BLaER1 treated with 17β-estradiol and CSF1 and Interleukin-3, amounts not matched to agents 10 nM and 100 nM (cell line): ENCODE data around the gene HIC2.
"Not testable (repeated sequence)": the region's sequence is repeated elsewhere in the genome, so short reads cannot be mapped to it uniquely, and the experiment has no call there.

Source experiments
- H3K27ac ChIP-seq, 11 experiments: shearing (Covaris generic); formaldehyde crosslinking; 2 replicates each; pipeline ENCODE4 v1.8.1; 2022
- H3K27me3 ChIP-seq, 11 experiments: shearing (Covaris generic); formaldehyde crosslinking; 2 replicates each; pipeline ENCODE4 v1.8.1; 2022
- H3K36me3 ChIP-seq, 11 experiments: shearing (Covaris generic); formaldehyde crosslinking; 2 replicates each; pipeline ENCODE4 v1.8.1; 2022
- H3K4me1 ChIP-seq, 10 experiments: shearing (Covaris generic); formaldehyde crosslinking; 2 replicates each; pipeline ENCODE4 v1.8.1; 2022
- H3K4me2 ChIP-seq, 11 experiments: shearing (Covaris generic); formaldehyde crosslinking; 2 replicates each; pipeline ENCODE4 v1.8.1; 2022
- H3K4me3 ChIP-seq, 10 experiments: shearing (Covaris generic); formaldehyde crosslinking; 2 replicates each; pipeline ENCODE4 v1.8.1; 2022
- H3K9ac ChIP-seq, 11 experiments: shearing (Covaris generic); formaldehyde crosslinking; 2 replicates each; pipeline ENCODE4 v1.8.1; 2022
- H3K9me3 ChIP-seq, 11 experiments: shearing (Covaris generic); formaldehyde crosslinking; replicated peaks in 1 of 11; 2 replicates each; pipeline ENCODE4 v1.8.1; 2022
- H4K20me1 ChIP-seq, 11 experiments: shearing (Covaris generic); formaldehyde crosslinking; 2 replicates each; pipeline ENCODE4 v1.8.1; 2022

The HIC2 gene

DNA sequence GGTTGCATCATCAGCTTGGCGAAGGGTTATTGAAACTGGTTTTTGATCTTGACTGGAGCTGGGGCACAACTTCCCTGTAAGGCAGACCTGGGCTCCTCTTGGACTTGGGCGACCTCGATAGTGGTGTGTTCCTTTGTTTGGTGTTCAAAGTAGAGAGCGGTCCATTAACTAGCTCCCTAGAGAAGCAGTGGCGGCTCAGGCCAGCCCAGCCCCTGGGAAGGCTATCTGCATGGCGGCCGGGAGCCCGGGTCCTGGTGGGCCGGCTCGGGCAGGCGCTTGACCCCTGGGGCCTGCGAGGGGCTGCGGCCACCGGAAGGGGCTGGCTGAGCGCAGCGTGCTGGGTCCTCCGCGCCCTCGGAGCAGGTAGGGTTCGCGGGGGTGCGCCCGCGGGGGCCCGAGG lies 796 bp upstream of the HIC2 start:
- H4K20me1 ChIP-seq, H3K4me1 ChIP-seq, H3K27me3 ChIP-seq, H3K9me3 ChIP-seq, H3K36me3 ChIP-seq: not testable (repeated sequence)
- peak overlapping the region; percentile 50 to 69 (median 55); a peak in 10 of 22 replicates for H3K4me2 ChIP-seq
- H3K4me3 ChIP-seq: peak overlapping the region in 3 of 10 experiments; percentile 41 to 50 (median 44); a peak in 2 of 20 replicates
- H3K9ac ChIP-seq: 0 out of 22 replicates have a peak overlapping the region, but pooled peaks of 2 of the 11 experiments have one; percentile 36 to 55
- peak overlapping the region in 3 of 11 experiments; percentile 49 to 54 (median 53); a peak in 4 of 22 replicates for H3K27ac ChIP-seq

DNA sequence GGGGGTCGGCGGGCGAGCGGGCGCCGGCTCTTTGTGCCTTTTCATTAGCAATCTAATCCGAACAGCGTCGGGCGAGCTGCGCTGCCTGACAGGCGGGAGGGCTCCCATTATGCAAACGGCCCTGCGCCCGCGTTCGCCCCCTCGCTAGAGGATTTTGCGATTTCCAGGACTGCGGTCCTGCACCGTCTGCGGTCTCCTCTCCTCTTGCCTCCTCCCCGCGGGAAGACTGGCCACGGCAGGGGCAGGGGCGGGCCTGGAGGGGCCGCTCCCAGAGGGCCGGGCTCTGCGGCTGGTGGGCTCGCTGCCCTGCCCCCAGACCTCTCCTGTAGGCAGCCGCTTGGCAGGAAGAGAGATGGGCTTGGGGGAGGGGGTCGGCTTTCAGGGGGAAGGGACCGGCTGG lies 682 bp downstream of the HIC2 start:
- not testable (repeated sequence) for H3K36me3 ChIP-seq, H3K27me3 ChIP-seq, H4K20me1 ChIP-seq, H3K4me1 ChIP-seq, H3K9me3 ChIP-seq
- Histone ChIP-seq H3K4me3 (peak overlapping the region; percentile 46 to 70 (median 61)), H3K9ac (peak overlapping the region in 10 of 11 experiments; percentile 64 to 80 (median 72); a peak in 19 of 22 replicates), H3K27ac (peak overlapping the region in 7 of 11 experiments; percentile 32 to 68 (median 56); a peak in 10 of 22 replicates), H3K4me2 (peak overlapping the region in 3 of 11 experiments; percentile 37 to 56 (median 42); a peak in 5 of 22 replicates)

DNA sequence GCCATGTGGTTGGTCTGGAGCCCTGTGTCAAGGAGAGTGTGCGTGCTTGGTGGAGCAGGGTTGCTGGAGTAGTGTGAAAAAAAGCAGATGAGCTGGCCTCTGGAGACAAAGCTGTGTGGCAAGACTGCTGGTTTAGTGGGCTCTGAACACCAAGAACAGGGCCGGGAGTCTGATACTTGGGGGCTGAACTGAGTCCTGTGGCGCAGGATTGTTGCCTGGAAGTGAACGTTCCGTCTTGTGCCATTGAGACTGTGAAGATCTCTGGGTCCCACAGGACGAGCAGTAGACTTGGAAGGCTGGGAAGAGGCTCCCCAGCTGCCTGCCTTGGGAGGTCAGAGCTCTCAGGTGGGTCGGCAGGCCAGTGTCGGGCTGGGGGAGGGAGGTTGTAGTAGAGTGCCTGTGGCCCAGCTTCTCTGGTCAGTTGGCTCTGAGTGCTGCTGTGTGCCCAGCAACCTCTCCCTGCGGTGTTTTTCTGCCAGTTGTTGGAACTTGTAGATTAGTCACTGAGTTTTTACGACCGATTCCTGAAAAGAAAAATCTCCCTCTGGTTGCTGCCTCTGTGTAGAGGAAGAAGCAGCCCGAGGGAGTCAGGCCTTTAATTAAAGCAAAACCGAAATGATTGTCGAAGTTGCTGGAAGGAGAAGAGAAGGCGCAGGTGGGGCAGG lies 1.9 kb downstream of the HIC2 start:
- H4K20me1 ChIP-seq, H3K4me1 ChIP-seq, H3K9me3 ChIP-seq, H3K36me3 ChIP-seq, H3K27ac ChIP-seq, H3K27me3 ChIP-seq: not testable (repeated sequence)
- Histone ChIP-seq H3K9ac (peak overlapping the region in 4 of 11 experiments; percentile 42 to 62 (median 54); a peak in 3 of 22 replicates), H3K4me2 (peak overlapping the region; percentile 51 to 77 (median 61); a peak in 15 of 22 replicates), H3K4me3 (peak overlapping the region in 2 of 10 experiments; percentile 43 to 50; a peak in 3 of 20 replicates)

DNA sequence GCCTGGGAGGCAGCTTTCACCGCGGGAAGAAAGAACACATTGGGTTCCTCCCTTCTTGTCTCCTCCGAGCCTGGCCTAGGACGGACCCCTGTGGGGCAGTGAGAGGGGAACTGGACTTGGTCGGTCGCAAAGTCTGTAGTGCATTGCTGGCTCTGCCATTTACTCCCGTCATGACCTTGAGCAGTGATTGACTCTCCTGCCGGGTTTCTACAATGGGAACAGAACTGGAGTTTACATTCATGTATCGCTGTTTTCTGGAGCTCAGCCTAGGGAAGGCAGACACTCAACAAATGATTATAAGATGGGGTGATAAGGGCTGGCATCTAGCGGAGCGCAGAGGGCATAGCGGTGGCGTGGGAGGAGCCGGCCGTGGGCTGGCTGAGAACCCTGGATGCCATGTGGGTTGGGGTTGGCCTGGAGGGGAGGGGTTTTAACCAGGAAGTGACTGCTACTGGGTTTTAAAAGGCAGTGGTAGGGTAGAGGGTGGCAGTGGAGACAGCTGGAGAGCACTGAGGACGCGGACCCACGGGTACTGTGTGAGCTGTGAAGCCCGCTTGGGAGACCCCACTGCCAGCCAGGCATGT lies 3.1 kb downstream of the HIC2 start:
- not testable (repeated sequence) for H3K27ac ChIP-seq, H3K4me3 ChIP-seq, H4K20me1 ChIP-seq, H3K36me3 ChIP-seq, H3K9ac ChIP-seq, H3K4me1 ChIP-seq, H3K27me3 ChIP-seq, H3K9me3 ChIP-seq
- H3K4me2 ChIP-seq: peak overlapping the region in 6 of 11 experiments; percentile 42 to 57 (median 48); a peak in 4 of 22 replicates

DNA sequence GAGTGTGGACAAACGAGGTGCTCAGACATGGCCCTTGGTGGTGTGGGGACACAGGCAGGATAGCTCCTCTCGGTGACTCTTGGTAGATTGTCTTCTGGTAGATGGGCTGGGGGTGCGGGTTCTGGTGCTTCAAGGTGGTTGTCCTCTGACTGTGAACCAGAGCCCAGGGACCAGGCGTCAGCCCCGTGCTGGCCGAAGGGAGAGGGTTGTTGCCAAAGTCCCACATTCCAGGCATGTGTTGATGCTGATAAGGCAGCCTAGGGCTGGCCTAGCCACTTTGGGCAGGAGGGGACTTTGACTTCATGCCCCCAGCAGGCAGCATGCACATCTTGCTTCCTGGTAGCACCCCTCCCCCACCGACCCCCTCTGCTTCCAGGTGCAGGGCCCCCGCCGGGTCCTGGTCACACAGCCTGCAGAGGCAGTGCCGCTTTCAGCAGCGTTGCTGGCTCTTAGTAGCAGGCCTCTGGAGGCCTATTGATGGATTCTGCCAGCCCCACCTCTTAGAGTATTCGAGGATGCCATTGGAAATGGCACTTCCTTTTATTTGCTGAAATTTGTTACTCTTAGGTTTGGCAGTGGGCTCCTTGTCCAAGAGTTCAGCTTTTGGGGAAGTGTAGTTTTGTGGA lies 7.0 kb downstream of the HIC2 start:
- not testable (repeated sequence) for H3K27ac ChIP-seq, H3K4me1 ChIP-seq, H3K9me3 ChIP-seq, H4K20me1 ChIP-seq, H3K27me3 ChIP-seq, H3K9ac ChIP-seq, H3K4me2 ChIP-seq, H3K4me3 ChIP-seq, H3K36me3 ChIP-seq

DNA sequence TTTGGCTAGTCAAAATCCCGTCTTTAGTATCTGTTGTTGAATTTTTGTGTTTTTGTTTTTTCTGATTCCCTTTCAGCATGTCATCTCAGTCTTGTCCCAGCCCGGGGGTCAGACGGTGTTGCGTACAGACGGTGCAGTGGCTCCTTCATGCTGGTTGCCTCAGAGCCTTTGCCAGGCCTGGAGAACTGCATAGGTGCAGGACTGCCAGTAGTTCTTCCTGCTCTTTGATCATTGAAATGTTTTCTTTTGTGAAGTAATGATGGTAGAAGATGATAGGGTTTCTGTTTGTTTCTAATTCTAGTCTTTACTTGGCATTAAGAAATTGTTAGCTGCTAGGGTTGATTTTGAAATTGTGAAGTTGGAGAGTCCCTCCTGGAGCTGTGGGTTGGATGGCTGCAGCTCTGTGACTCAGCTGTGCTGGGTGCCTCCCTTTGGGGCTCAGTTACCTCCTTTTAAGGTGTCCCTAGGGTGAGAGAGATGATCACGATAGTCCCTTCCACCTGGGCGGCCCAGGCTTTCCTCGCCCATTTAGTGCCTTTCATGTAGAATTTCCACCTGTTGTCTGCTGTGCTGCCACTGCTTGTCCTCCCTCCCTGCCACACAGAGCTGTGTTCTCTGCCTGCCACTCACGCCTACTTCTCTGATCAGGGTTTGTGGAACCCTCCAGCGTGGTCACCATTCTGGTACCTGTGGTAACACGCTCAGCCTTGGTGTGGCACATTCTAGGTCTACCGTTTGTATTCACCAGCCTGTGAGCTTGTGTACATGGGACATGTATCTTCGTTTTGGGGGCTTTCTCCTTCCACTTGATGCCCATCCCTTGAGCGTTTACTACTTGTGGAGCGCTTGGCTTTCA lies 17.4 kb downstream of the HIC2 start:
- H3K27me3 ChIP-seq, H3K27ac ChIP-seq, H3K4me2 ChIP-seq, H4K20me1 ChIP-seq, H3K4me3 ChIP-seq, H3K9ac ChIP-seq, H3K9me3 ChIP-seq, H3K4me1 ChIP-seq, H3K36me3 ChIP-seq: not testable (repeated sequence)

DNA sequence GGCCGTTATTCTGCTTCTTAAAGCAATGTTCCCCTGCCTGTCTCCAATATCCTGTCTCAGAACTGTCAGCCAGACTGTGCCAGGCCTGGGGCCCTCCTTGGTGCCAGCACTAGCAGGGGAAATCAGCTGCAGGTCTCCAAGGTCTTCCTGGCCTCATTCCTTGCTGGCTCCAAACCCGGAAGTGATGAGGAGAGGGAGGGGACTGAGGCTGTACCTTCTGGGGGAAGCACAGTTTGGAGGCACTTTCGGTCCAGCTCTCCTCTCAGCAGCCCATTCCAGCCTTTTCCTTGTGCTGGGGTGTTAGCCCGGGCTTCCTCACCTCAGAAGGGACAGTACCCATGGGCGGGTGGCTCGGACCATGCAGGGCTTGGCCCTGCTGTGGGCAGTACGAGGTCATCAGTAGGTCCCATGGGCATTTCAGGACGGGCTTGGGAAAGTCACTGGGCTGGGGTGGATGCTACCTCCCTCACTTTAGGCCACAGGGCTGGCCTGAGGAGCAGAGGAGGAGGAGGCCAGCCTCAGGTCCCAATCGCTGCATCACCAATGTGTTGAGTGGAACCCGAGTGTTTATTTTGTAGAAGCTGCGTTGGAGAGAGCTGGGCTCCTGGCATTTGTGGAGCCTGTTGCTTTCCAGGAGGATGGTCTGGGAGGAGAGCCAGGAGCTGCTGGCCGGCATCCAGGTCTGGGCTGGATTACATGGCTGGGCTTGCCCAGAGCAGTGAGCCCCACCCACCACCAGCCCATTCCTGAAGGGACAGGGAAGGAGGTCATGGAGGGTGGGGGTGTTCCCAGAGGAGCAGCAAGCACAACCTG lies 19.0 kb downstream of the HIC2 start:
- not testable (repeated sequence) for H3K36me3 ChIP-seq, H4K20me1 ChIP-seq, H3K4me3 ChIP-seq, H3K27me3 ChIP-seq, H3K9me3 ChIP-seq, H3K27ac ChIP-seq, H3K4me2 ChIP-seq, H3K4me1 ChIP-seq, H3K9ac ChIP-seq

DNA sequence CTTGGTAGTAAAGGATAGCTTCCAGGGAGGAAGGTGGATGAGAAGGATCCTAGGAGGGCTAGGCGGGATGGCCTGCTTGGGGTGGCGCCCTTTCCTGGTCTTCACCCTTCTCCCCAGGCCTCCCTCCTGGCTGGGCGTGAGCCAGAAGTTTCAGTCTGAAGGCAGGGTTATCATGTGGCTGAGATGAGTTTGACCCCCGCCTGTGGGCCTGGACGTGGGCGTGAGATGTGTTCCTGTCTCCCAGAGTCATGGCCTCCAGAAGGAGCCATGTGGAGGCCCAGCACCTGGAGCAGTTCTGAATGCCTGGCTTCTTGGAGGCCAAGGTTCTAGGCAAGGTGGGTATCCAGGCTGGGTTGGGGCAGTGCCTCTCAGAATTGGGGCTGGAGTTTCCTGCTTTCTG lies 20.8 kb downstream of the HIC2 start:
- H3K9me3 ChIP-seq, H4K20me1 ChIP-seq, H3K36me3 ChIP-seq, H3K27me3 ChIP-seq, H3K4me3 ChIP-seq, H3K9ac ChIP-seq, H3K27ac ChIP-seq: not testable (repeated sequence)
- Histone ChIP-seq H3K4me2 (peak overlapping the region in 4 of 11 experiments; percentile 22 to 41 (median 32); a peak in 3 of 22 replicates), H3K4me1 (peaks cover 4 to 12% (median 5%) of the 10 kb centered on the region in 10 experiments)

DNA sequence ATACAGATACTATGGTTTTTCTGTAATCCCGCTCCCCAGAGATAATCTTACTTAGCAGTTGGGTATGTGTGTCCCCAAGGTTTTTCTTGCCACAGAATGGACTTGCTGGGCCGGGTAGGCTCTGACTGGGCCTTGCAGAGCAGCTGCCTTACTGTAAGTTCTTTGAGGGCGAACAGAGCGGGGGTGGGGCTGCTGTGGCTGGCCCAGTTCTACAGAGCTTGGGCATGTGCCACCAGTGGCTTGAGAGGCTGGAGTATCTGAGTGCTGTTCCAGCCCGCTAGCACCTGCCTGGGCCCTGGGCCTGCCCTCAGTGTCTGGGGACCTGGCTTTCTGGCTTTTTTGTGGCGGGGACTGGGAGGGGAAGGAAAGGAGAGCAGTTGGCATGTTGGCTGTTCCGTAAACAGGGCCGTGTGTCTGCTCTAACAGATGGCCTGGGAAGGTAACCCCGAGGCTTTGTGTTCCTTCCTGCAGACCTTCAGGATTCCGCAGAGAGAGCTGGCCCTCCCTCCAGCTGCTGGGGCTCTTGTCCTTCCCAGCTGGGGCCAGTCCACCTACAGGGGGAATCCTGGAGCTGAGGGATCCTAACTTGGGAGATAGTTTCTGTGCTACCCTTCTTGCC lies 23.0 kb downstream of the HIC2 start:
- not testable (repeated sequence) for H3K27ac ChIP-seq, H3K9ac ChIP-seq, H3K4me3 ChIP-seq, H3K4me2 ChIP-seq, H3K9me3 ChIP-seq, H3K27me3 ChIP-seq
- peaks cover 17 to 33% (median 26%) of the 10 kb centered on the region in 10 experiments for H3K4me1 ChIP-seq
- peaks cover 17 to 29% (median 25%) of the 10 kb centered on the region in 11 experiments; a peak in 21 of 22 replicates for H4K20me1 ChIP-seq
- H3K36me3 ChIP-seq: peaks cover 7 to 23% (median 21%) of the 10 kb centered on the region in 11 experiments; a peak in 21 of 22 replicates

DNA sequence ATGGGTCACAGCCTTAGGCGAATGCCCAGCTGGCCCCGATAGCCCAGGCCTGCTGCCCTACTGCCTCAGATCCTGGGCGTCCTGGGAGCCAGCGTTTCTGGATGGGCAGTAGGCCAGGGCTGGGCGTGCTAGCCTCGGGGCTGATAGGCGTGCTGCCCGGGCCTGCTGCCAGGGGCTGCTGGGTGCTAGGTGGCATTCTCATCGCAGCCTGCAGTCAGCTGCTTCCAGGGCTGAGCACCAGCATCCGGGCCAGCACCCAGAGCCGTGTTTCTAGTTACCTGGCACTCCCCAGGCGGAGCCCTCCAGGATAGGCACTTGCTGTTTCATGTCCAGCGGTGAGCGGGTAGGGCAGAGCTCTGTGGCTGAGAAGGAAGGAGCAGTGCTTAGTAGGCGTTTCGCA lies 23.5 kb downstream of the HIC2 start:
- peaks cover 17 to 38% (median 31%) of the 10 kb centered on the region in 10 experiments for H3K4me1 ChIP-seq
- H3K9me3 ChIP-seq, H3K27ac ChIP-seq, H3K4me2 ChIP-seq, H3K4me3 ChIP-seq, H3K9ac ChIP-seq, H3K27me3 ChIP-seq: not testable (repeated sequence)
- peaks cover 22 to 34% (median 30%) of the 10 kb centered on the region in 11 experiments for H4K20me1 ChIP-seq
- peaks cover 12 to 29% (median 26%) of the 10 kb centered on the region in 11 experiments; a peak in 21 of 22 replicates for H3K36me3 ChIP-seq

DNA sequence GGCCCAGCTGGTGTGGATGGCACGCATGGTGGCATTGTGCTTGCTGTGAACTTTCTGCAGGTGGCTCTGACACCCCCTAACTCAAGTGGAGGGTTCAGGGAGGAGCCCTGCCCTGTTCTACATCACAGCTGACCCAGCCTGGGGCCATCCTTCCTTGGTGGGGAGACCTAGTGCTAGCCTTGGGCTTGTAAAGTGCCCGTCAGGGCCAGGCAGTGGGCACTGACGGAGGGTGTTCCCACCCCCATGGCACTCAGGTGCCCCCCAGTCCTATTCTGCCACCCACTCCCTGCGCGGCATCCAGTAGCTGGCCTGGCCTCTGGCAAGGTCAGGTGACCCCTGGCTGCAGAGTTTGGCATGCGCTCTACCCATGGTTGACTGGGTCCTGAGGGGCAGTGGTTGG lies 24.0 kb downstream of the HIC2 start:
- peak overlapping the region in 5 of 11 experiments; percentile 35 to 53 (median 47); a peak in 5 of 22 replicates for H3K4me2 ChIP-seq
- peaks cover 17 to 43% (median 36%) of the 10 kb centered on the region in 10 experiments for H3K4me1 ChIP-seq
- 0 out of 22 replicates have a peak overlapping the region, but pooled peaks of 1 of the 11 experiments have one; percentile 57 for H3K27ac ChIP-seq
- not testable (repeated sequence) for H3K4me3 ChIP-seq, H3K9me3 ChIP-seq, H3K9ac ChIP-seq, H3K27me3 ChIP-seq
- peaks cover 17 to 34% (median 31%) of the 10 kb centered on the region in 11 experiments; a peak in 21 of 22 replicates for H3K36me3 ChIP-seq
- H4K20me1 ChIP-seq: peaks cover 27 to 39% (median 35%) of the 10 kb centered on the region in 11 experiments

DNA sequence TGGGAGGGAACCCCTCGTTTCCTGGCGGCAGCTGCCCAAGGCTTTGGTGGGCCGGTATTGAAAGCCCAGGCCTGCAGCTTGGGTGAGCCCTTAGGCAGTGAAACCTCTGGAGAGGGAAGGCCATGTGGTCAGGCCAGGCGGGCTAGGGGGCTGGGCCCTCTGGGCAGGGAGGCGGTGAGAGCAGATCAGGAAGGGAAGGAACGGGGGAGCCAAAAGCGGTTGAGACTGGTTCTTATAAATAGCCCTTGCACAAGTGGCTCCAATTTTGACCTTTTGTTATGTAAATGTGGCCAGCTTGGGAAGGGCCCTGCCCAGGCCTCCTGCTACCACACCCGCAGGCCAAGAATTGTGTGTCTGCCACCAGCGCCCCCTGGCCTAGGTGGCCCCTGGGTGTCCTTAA lies 25.0 kb downstream of the HIC2 start:
- H3K9me3 ChIP-seq, H3K9ac ChIP-seq, H3K4me2 ChIP-seq, H3K27ac ChIP-seq, H3K4me3 ChIP-seq, H3K27me3 ChIP-seq: not testable (repeated sequence)
- Histone ChIP-seq H3K36me3 (peaks cover 27 to 43% (median 41%) of the 10 kb centered on the region in 11 experiments; a peak in 21 of 22 replicates), H4K20me1 (peaks cover 37 to 49% (median 45%) of the 10 kb centered on the region in 11 experiments), H3K4me1 (peaks cover 17 to 53% (median 46%) of the 10 kb centered on the region in 10 experiments)
